Osteocyte (in vitro differentiated cells): ENCODE data around the gene RNF225. TPM values are rescaled to one million over a fixed set of nuclear protein-coding genes. Genes with fewer than 3 reads are reported as not detected.

Experiments
- DNase-seq: peaks from one replicate; pipeline ENCODE4 v3.0.0; 2021; ENCODE audit warnings: mixed read lengths; ENCODE audit not compliant: unreplicated experiment; ENCODE audit errors: extremely low spot score
- H3K27ac Mint-ChIP-seq: one replicate; pipeline ENCODE4 v1.8.0; 2021; ENCODE audit warnings: mild to moderate bottlenecking, mixed read lengths; ENCODE audit not compliant: unreplicated experiment
- H3K27me3 Mint-ChIP-seq: one replicate; pipeline ENCODE4 v1.8.0; 2021; ENCODE audit warnings: mixed read lengths; ENCODE audit not compliant: unreplicated experiment
- H3K36me3 Mint-ChIP-seq: one replicate; pipeline ENCODE4 v1.8.0; 2021; ENCODE audit warnings: mixed read lengths; ENCODE audit not compliant: unreplicated experiment
- H3K4me1 Mint-ChIP-seq: one replicate; pipeline ENCODE4 v1.8.0; 2021; ENCODE audit warnings: mixed read lengths; ENCODE audit not compliant: unreplicated experiment
- H3K4me3 Mint-ChIP-seq: one replicate; pipeline ENCODE4 v1.8.0; 2021; ENCODE audit warnings: mild to moderate bottlenecking, moderate library complexity, mixed read lengths; ENCODE audit not compliant: unreplicated experiment
- H3K9me3 Mint-ChIP-seq: one replicate; pipeline ENCODE4 v1.8.0; 2021; ENCODE audit warnings: mixed read lengths; ENCODE audit not compliant: unreplicated experiment
- CTCF ChIP-seq: fragments of 200-600 bp; sonication (generic); IDR thresholded peaks from 2 replicates; pipeline ENCODE4 v1.5.0; 2021; ENCODE audit warnings: antibody characterized with exemption, mild to moderate bottlenecking, moderate library complexity
- total RNA-seq: library from RNA; stranded (reverse); gene quantifications from 2 replicates; pipeline ENCODE4 v1.2.1, GENCODE V29; 2021

Gene RNF225
- total RNA-seq, 1 donor from 2014 or later, result not detected

- Mint-ChIP-seq H3K36me3 (peaks cover 15% of the 10 kb centered on the region), H3K9me3 (no peaks in the 10 kb centered on the region), H3K4me1 (peaks cover 11% of the 10 kb centered on the region), H3K27me3 (no peaks in the 10 kb centered on the region), H3K4me3 (no peak overlapping the region), H3K27ac (no peak overlapping the region)
- no peak for TF ChIP-seq CTCF
- DNase-seq, result no peak
Measured at GRCh38 chr19:58398087-58398486, 2.6 kb downstream of the RNF225 start.

GRCh38 chr19:58398545-58398944, 3.1 kb downstream of the RNF225 start:
- peaks cover 11% of the 10 kb centered on the region for H3K4me1 Mint-ChIP-seq
- H3K27me3 Mint-ChIP-seq, result no peaks in the 10 kb centered on the region
- no peak for DNase-seq
- no peaks in the 10 kb centered on the region for H3K9me3 Mint-ChIP-seq
- no peak overlapping the region for H3K4me3 Mint-ChIP-seq
- no peak for TF ChIP-seq CTCF
- peaks cover 12% of the 10 kb centered on the region for H3K36me3 Mint-ChIP-seq
- H3K27ac Mint-ChIP-seq, result no peak overlapping the region

GRCh38 chr19:58399903-58400302, 4.4 kb downstream of the RNF225 start:
- no peak for TF ChIP-seq CTCF
- Mint-ChIP-seq H3K9me3 (no peaks in the 10 kb centered on the region), H3K4me1 (peaks cover 13% of the 10 kb centered on the region), H3K27me3 (no peaks in the 10 kb centered on the region), H3K4me3 (peak overlapping the region; percentile 85), H3K27ac (peak overlapping the region; percentile 12), H3K36me3 (peaks cover under 1% of the 10 kb centered on the region)
- no peak for DNase-seq

- peaks cover 13% of the 10 kb centered on the region for H3K4me1 Mint-ChIP-seq
- no peak for TF ChIP-seq CTCF
- no peaks in the 10 kb centered on the region for H3K27me3 Mint-ChIP-seq
- no peaks in the 10 kb centered on the region for H3K36me3 Mint-ChIP-seq
- H3K27ac Mint-ChIP-seq, result peak overlapping the region; percentile 76
- H3K9me3 Mint-ChIP-seq, result no peaks in the 10 kb centered on the region
- peak overlapping the region; percentile 85 for H3K4me3 Mint-ChIP-seq
- no peak for DNase-seq
Measured at GRCh38 chr19:58400316-58400915, 5.0 kb downstream of the RNF225 start.

GRCh38 chr19:58400916-58401839, 5.7 kb downstream of the RNF225 start:
- H3K36me3 Mint-ChIP-seq, result no peaks in the 10 kb centered on the region
- H3K27me3 Mint-ChIP-seq, result no peaks in the 10 kb centered on the region
- DNase-seq, result peak; percentile 100
- peaks cover 13% of the 10 kb centered on the region for H3K4me1 Mint-ChIP-seq
- peak; percentile 11 for TF ChIP-seq CTCF
- H3K4me3 Mint-ChIP-seq, result peak overlapping the region; percentile 85
- H3K9me3 Mint-ChIP-seq, result no peaks in the 10 kb centered on the region
- peak overlapping the region; percentile 94 for H3K27ac Mint-ChIP-seq
